NCI-H526 treated with DMSO at 0.1 percent for 48 hours (cell line): Measurements from ENCODE around the gene SUMO4.
"Not testable (repeated sequence)": the region's sequence is repeated elsewhere in the genome, so short reads cannot be mapped to it uniquely, and the experiment has no call there.

Experiments used
- DNase-seq: peaks from one replicate; lab custom pipeline; 2025; lab: John Stamatoyannopoulos, UW

Gene SUMO4

GRCh38 chr6:149431905-149432775, 32.1 kb downstream of the SUMO4 start:
- peak; percentile 50 for DNase-seq

- DNase-seq = no peak
Measured at GRCh38 chr6:149433405-149433804, 33.3 kb downstream of the SUMO4 start.

GRCh38 chr6:149433881-149434280, 33.8 kb downstream of the SUMO4 start:
- no peak for DNase-seq

GRCh38 chr6:149435919-149436586, 36.0 kb downstream of the SUMO4 start:
- no peak for DNase-seq

- no peak for DNase-seq
Measured at GRCh38 chr6:149436647-149437046, 36.6 kb downstream of the SUMO4 start.

GRCh38 chr6:149437212-149437611, 37.1 kb downstream of the SUMO4 start:
- DNase-seq = no peak

- no peak for DNase-seq
Measured at GRCh38 chr6:149438855-149439254, 38.8 kb downstream of the SUMO4 start.

GRCh38 chr6:149439626-149440025, 39.6 kb downstream of the SUMO4 start:
- DNase-seq = no peak

GRCh38 chr6:149440735-149441671, 40.9 kb downstream of the SUMO4 start:
- no peak for DNase-seq

- no peak for DNase-seq
Measured at GRCh38 chr6:149441740-149442139, 41.7 kb downstream of the SUMO4 start.

- no peak for DNase-seq
Measured at GRCh38 chr6:149443411-149444181, 43.5 kb downstream of the SUMO4 start.

GRCh38 chr6:149444360-149445094, 44.5 kb downstream of the SUMO4 start:
- DNase-seq = not testable (repeated sequence)

- no peak for DNase-seq
Measured at GRCh38 chr6:149445095-149445466, 45.0 kb downstream of the SUMO4 start.

- no peak for DNase-seq
Measured at GRCh38 chr6:149445573-149445972, 45.5 kb downstream of the SUMO4 start.

- DNase-seq = no peak
Measured at GRCh38 chr6:149446791-149447376, 46.8 kb downstream of the SUMO4 start.

- no peak for DNase-seq
Measured at GRCh38 chr6:149448821-149449453, 48.9 kb downstream of the SUMO4 start.

GRCh38 chr6:149449831-149450678, 50.0 kb downstream of the SUMO4 start:
- DNase-seq = no peak
